Hematopoietic multipotent progenitor cell treated with erythropoietin and hydrocortisone succinate and interleukin-3 and kit ligand, for 17 days (in vitro differentiated cells): ENCODE data around the gene CCDC77.

Experiments used
- DNase-seq: peaks from one replicate; pipeline ENCODE4 v3.0.0-alpha.2; 2015; ENCODE audit warnings: low spot score

CCDC77 gene

GRCh38 chr12:452667-453210 is 51.3 kb downstream of the CCDC77 start:
- DNase-seq = no peak

GRCh38 chr12:454833-455232 is 53.4 kb downstream of the CCDC77 start:
- DNase-seq = no peak

- no peak for DNase-seq
Observed at GRCh38 chr12:455821-456220, 54.4 kb downstream of the CCDC77 start.

DNA sequence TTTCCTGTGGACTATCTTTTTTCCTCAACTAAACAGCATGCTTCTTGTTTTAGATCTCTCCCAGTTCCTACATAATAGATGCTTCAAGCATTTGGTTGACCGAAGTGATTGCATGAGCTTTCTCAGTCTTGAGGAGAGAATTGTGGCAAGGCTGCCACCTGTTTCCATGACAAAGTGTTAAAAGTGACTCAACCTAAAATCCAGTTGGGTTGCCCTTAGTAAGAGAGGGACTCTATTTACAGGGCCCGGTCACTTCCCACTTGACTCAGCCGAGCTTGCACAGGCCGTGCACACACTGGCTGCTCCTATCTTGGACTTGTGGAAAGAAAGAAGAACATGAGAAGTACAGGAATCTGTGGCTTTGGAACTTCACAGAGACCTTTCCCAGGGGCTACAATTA is 56.2 kb downstream of the CCDC77 start:
- DNase-seq = no peak

DNA sequence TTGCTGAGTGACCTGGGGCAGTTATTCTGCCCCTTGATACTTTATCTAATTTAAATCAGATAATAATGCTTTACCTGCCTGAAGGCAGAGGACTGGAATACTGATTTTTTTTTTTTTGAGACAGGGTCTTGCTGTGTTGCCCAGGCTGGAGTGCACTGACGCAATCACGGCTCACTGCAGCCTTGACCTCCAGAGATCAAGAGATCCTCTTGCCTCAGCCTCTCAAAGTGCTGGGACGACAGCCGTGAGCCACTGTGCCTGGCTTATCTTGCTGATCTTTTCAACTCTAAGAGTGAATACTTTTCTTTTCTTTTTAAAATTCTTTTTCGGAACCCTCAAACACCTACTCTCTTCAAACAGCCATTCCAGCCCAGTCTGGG is 57.6 kb downstream of the CCDC77 start:
- no peak for DNase-seq

GRCh38 chr12:459430-460258 is 58.2 kb downstream of the CCDC77 start, which contains the start of gene B4GALNT3:
B4GALNT3 (plus strand) TSS chr12:459939; CDS start chr12:460377, 438 bp downstream.
- DNase-seq = no peak

DNA sequence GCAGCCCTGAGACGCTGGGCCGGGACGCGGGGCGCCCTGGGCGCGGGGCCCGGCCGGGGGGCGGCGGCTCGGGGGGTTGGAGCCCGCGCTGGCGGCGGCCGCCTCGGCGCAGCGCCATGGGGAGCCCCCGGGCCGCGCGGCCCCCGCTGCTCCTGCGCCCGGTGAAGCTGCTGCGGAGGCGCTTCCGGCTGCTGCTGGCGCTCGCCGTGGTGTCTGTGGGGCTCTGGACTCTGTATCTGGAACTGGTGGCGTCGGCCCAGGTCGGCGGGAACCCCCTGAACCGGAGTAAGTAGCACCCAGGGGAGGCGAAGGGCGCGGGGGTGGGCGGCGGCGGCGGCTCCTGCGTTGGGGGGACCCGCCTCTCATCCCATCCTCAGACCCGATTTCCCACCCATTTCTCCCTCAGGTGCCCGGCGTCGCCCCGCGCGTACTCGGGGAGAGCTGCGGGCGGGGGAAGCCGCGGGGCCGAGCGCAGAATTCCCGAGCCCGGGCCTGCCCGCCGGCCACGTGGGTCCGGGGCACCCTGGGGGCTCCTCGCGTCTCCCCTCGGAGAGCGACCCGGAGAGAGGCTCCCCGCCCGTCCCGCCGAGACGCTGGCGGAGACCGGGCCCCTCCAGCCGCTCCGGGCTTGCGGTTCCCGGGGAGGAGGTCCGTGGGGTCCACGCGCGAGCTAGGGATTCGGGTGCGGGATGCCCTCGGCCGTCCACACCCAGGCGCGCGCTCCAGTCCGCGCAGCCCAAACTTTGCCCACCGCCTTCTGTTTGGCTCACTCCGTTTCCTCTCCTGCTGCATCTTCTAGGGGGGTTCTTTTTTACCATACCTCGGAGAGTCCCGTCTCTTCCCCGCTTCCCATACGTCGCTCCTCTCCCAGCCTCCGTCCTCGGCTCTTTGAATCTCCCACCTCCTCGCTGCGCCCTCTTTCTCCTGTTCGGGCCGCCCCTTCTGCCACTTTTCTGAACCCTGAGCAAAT is 59.1 kb downstream of the CCDC77 start:
- no peak for DNase-seq

- no peak for DNase-seq
Observed at GRCh38 chr12:461425-461824, 60.0 kb downstream of the CCDC77 start.

DNA sequence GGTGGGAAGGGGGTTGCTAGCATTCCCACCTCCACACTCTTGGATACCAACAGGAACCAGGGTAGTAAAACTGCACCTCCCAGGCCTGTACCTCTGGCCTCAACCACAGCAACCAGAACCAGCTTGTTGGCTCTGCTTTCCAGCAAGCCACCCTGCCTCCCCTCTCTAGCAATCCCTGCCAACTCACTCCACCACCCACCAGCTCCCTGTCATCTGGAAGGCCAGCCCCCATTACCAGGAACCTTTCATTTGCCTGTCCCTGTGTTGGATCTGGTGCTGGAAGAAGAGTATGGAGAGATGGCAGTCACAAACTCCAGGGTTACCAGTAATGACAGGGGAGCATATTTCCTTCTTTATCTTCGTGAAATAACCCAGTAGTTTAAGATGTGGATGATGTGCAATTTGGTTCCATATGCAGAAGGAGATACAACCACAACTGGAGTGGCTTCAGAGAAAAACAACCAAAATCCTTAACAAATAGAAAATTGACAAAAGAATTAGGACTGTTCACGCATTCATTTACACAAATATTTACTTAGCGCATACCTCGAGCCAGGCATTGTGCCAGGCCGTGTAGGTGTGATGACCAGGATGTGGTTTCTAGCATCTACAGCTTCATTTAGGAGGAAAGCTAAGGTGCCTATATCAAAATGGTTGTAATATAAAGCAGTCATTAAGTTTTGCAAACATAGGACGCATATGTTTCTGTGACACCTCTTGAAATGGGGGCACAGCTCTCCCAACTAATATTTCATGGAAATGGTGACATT is 61.7 kb downstream of the CCDC77 start:
- no peak for DNase-seq

DNA sequence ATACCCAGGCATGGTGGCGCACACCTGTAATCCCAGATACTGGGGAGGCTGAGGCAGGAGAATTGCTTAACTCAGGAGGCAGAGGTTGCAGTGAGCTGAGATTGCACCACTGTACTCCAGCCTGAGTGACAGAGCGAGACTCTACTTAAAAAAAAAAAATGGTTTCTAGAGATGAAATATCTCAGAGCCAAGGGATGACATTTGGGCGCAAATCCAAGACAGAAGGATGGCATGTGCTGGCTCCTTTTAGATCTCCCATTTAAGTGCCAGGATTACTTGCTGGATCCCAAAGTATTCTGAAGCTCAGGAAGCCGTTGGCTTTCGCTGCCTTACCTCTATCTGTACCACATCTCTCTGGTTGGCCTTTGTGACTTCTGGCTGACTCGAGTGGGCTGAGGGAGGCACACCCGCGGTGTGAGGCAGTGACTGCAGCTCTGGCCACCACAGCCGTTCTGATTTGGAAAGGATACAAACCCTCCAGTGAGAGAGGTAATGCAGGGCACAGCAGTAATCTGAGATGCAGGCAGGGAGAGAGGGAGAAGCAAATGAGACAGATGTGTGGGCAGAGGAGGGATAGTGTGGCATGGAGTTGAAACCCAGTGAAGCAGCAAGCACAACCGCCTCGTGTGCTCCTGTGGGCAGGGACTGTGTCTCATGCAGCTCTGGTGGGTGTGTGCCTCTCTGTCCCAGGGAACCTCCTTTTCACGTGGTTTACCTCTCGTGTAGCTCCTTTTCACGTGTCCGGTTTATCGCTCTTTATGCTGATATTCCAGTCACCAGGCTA is 63.2 kb downstream of the CCDC77 start:
- no peak for DNase-seq

GRCh38 chr12:466039-466438 is 64.6 kb downstream of the CCDC77 start:
- no peak for DNase-seq

DNA sequence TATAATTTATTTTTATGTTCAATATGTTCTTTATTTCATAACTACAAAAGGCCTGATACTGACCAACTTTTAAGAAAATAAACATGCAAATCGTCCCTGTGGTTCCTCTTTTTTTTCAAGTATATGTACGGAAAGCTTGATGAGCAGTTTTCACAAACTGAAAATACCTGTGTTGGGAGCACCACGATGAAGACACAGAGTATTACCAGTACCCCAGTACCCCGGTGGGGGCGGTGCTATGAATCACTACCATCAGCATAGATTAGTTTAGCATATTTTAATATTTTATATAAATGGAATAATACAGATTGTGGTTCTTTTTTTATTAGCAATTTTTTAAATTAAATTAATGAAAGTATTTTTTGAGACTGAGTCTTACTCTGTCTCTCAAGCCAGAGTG is 65.3 kb downstream of the CCDC77 start:
- no peak for DNase-seq

GRCh38 chr12:467591-467990 is 66.1 kb downstream of the CCDC77 start:
- DNase-seq = no peak

- DNase-seq = no peak
Observed at GRCh38 chr12:468671-469389, 67.4 kb downstream of the CCDC77 start.

GRCh38 chr12:470133-470532 is 68.7 kb downstream of the CCDC77 start:
- no peak for DNase-seq

DNA sequence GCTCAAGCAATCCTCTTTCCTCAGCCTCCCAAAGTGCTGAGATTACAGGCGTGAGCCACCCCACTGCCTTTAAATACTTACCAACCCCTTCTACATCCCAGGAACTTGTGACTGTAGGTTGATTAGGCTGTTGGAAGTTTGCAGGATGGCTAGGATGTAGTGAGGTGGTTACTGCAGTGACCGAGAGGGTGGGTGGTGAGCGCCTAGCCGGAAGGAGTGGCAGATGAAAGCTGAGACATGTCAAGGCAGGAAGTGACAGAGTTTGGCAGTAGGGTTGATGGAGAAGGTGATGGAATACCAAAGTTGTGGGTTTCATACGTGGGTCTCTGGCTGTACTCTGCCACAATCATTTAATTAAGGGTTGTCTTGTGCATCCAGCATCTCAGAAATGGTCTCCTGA is 71.8 kb downstream of the CCDC77 start:
- DNase-seq = no peak

DNA sequence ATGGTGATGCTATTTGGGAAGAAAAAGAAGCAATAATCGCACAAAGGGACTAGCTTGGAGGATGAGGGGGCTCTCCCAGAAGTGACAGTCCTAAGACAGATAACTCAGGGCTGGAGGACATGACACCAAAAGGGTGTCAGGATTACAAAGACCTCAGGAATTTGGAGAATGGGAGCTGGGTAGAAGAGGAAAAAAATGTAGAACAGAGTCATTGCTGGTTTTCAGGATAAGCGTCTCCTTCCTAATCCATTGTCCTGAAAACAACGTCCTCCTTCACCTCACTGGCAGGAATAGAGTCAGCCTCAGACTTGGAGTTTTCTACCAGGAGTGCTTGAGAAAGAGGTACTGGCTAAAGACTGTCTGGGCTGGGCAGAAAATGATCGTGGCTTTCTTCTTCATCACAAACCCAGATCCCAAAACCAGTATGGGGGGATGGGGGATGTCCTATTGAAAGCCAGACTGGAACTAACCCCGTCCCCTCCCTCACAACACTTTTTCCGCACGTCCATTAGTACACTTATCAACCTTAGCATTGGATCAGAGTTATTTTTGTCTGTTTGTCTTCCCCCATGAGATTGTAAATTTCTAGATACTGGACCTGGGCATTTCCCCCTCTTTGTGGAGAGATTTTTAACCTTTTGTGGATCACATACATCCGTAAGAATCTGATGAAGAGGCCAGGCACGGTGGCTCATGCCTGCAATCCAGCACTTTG is 72.6 kb downstream of the CCDC77 start:
- no peak for DNase-seq

DNA sequence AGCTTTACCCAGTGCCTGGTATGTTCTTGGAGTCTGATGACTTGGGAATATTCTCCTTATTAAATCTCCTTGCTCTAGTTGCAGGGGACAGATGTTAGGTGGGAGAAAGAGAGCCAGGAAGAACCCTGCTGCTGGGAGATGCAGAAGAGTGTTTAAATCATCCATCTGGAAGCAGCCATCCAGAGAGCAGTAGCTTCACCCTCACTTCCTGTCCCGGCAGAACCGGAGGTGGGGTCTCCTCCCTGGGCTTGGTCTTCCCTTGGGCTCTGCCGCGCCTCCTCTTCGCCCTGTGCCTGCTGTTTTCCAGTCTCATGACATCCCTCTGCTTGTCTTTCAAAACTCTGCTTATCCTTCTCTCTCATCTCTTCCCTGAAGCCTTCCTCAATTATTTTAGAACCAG is 73.8 kb downstream of the CCDC77 start:
- no peak for DNase-seq

- DNase-seq = no peak
Observed at GRCh38 chr12:479161-479560, 77.7 kb downstream of the CCDC77 start.
